UCSD-AML1 (cell line): ENCODE data around the gene RNF39.
"Not testable (repeated sequence)": the region's sequence is repeated elsewhere in the genome, so short reads cannot be mapped to it uniquely, and the experiment has no call there.

Source experiments
- DNase-seq: peaks from one replicate; lab custom pipeline; 2025; ENCODE audit not compliant: unreplicated experiment; lab: John Stamatoyannopoulos, UW

RNF39 gene

DNA sequence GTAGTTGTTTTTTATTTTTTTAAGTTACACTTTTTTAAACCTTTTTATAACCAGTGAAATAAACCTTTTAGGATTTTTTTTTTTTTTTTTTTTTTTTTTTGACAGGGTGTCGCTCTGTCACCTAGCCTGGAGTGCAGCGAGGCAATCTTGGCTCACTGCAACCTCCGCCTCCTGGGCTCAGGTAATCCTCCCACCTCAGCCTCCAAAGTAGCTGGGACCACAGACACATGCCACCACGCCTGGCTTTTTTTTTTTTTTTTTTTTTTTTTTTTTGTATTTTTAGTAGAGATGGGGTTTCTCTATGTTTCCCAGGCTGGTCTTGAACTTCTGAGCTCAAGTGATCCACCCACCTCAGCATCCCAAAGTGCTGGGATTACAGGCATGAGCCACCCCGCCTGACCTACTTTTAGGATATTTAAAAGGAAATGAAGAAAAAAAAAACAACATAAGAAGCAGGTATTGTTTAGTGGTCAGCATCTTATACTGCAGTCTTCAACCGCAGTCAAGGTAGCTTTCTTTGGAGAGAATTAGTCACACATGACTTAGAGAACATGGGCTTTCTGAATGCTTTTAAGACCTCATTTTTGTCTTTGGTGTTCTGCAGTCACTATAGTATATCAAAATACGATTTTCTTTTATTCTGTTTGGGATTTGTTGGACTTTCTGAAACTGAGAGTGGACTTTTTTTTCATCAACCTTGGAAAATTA lies 12.9 kb downstream of the RNF39 start:
- DNase-seq = no peak

GRCh38 chr6:30061858-30062458 lies 13.6 kb downstream of the RNF39 start:
- DNase-seq = no peak

- peak; percentile 90 for DNase-seq
These were observed 14.3 kb downstream of the RNF39 start, which contains the start of gene POLR1H for GRCh38 chr6:30061092-30061857. TSS of gene POLR1H (plus strand) at chr6:30061265. CDS start at chr6:30061525, 260 bp downstream.

DNA sequence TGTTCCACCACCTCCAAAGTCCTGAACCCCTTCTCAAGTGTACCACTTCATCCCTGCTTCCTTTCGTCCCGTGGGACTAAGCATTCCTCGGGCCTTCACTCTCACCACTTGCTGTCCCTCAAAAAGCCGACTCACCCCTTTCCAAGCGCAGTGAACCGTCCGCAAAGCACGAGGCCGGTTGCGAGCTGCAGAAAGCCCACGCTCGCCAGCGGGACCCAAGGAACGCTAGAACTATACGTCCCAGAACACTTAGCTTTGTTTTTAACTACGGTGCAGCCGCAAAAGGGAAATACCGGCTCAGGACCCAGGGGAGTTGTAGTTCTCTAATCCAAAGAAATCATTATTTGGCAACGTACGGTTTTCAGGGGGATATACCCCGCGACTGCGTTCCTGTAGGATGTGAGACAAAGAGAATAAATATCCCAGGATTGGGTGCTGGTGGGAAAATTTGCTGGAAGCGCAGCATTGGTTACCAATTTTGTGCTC lies 14.9 kb downstream of the RNF39 start:
- peak; percentile 52 for DNase-seq

DNA sequence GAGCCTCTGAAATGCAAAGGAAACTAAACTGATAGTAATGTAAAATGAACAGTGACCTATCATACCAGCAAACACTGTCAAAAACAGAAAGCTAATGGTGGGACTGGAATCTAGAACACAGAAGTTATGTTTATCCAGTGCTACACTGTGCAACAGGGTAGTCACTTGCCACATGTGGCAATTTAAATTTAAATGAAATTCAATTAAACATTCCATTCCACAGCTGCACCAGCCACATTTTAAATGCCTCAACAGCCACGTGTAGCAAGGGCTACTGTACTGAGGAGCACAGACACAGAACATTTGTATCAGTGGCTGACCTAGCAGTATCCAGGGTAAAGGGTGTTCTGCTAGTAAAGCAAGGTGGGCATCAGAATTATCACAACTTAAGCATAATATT lies 20.1 kb downstream of the RNF39 start:
- no peak for DNase-seq

GRCh38 chr6:30053682-30054081 lies 21.9 kb downstream of the RNF39 start:
- DNase-seq = no peak

DNA sequence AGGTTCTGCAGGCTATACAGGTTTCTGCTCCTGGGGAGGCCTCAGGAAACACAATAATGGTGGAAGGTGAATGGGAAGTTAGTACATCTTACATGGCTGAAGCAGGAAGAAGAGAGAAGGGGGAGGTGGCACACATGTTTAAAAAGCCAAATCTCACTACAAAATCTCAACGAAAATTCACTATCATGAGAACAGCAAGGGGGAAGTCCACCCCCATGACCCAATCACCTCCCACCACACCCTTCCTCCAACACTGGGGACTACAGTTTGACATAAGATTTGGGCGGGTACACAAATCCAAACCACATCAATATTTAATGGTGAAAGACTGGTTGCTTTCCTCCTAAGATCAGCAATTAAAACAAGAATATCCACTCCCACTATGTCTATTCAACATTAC lies 28.3 kb downstream of the RNF39 start:
- DNase-seq = no peak

GRCh38 chr6:30044630-30045029 lies 30.9 kb downstream of the RNF39 start:
- no peak for DNase-seq

GRCh38 chr6:30043744-30044143 lies 31.8 kb downstream of the RNF39 start:
- DNase-seq = no peak

- DNase-seq = no peak
These were observed 32.7 kb downstream of the RNF39 start for GRCh38 chr6:30042914-30043313.

DNA sequence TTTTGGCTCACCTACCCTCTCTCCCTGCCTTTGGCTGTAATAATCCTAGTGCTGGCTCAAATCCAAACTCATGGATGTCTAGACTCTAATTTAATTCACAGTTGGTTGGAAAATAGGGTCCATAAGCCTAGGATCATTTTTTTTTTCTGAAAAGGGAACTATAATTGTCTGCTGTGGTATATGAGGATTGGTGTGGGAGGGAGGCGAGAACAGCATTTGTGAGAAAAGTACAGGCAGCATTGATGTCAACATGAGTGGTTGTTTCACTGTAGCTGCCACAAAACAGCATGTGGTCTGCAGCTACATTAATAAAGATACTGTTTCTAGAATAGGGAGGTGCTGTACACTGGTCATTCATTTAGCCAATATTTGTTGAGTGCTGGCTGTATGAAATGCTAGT lies 33.1 kb downstream of the RNF39 start:
- DNase-seq = no peak

- no peak for DNase-seq
These were observed 33.7 kb downstream of the RNF39 start for GRCh38 chr6:30041821-30042220.

DNA sequence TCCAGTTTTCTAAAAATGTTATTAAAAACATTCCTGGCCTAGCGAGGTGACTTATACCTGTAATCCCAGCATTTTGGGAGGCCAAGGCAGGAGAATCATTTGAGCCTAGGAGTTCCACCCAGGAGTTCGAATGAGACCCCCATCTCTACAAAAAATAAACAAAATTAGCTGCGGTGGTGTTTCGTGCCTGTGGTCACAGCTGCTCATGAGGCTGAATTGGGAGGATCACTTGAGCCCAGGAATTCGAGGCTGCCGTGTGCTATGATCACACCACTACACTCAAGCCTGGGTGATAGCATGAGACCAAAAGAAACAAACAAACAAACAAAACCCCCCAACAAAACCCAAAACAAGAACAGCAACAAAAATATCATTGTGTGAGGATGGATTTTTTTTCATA lies 34.3 kb downstream of the RNF39 start:
- DNase-seq = no peak

- no peak for DNase-seq
These were observed 38.3 kb downstream of the RNF39 start for GRCh38 chr6:30037182-30037788.

DNA sequence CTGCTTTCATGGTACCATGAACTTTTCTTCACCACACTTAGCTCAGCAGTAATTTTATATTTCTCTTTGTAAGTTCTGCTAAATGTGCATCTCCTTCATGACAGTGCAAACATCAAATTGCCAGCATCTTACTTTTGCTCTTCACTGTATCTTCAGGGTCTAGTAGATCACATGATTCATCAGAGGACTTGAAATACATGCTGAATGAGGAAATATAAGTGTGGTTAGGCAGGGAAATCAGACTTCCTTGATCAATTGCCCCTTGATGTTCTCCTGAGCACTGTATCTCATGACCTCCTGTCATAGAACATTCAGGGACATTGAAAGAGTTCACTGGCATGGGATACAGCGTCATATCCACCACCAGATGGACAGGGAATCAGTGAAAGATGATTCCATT lies 39.8 kb downstream of the RNF39 start:
- DNase-seq = no peak

DNA sequence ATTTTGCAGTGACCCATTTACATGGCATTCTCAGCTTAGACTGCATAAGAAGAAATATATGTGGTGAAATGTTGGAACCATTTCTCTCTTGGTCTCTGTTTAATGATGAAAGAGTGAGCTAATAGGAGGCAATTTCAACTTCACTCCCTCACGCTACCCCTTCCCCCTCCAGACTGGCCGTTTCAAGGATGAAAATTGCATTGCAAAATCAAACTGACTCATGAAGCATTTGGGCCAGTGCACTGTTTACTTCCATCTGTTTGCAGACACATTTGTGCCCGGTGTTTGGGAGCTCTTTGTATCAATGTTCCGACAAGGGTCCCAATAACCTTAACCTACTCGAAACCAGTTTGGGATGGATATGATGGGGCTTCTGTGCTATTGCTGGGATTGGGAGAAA lies 42.1 kb downstream of the RNF39 start:
- DNase-seq = not testable (repeated sequence)

- no peak for DNase-seq
These were observed 44.2 kb downstream of the RNF39 start for GRCh38 chr6:30031381-30031780.

DNA sequence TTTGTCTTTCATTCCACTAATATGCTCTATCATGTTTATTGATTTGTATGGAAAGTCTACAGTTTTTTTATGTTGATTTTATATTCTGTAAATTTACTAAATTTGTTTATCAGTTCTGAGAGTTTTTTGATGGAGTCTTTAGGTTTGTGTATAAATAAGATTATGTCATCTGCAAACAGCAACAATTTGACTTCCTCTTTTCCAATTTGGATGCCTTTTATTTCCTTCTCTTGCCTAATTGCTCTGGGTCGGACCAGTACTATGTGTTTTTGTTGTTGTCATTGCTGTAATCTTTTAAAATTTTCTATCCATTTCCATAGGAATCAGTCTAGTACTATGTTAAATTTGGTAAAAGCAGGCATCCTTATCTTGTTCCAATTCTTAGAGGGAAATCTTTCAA lies 46.0 kb downstream of the RNF39 start:
- DNase-seq = no peak

DNA sequence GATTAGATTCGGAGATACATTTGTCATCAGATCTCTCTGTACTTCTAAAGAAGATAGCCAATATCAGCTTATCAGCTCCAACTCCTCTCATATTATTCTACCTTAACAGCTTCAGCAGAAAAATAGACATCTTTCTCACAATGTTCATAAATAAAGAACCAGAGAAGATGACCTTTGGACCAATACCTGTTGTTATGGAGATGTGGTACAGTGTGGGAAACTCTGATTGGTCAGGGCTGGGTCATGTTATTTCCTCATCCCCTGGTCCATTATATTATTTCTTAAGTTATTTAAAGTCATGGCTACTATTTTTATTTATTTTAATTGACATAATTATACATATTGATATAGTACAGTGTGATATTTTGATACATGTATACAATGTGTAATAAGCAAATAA lies 50.4 kb downstream of the RNF39 start:
- no peak for DNase-seq

- not testable (repeated sequence) for DNase-seq
These were observed 52.9 kb downstream of the RNF39 start for GRCh38 chr6:30022712-30023111.

DNA sequence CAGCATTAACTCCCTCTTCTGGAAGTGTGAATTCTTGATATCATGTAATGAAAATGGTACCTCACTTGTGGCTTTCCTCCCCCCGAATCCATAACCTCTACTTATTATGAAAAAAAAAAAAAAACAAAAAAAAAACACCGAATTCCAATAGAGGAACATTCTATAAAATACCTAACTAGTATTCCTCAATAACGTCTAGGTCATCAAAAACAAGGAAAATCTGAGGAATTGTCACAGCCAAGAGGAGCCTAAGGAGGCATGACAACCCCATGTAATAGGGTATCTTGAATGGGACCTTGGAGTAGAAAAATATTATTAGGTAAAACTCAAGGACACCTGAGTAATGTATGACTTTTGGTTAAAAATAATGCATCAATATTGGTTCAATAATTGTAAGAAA lies 53.4 kb downstream of the RNF39 start:
- DNase-seq = no peak

DNA sequence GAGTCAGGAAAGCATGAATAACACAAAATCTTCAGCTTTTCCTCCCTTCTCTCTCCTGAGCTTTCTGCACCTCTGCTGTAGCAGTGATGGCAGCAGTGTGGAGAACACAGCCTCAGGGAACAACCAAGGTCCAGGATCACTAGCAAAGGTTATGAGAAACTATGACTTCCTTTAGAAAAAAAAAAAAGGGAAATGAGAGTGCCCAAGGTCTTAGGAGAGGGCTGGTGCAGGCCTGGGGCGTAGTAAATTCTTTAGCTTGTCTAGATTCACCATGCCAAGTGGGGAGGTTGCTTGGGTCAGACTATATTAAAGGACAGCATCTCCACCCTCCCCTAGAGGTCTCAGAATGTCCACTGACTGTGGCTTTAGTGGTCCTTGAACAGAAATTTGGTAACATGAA lies 54.9 kb downstream of the RNF39 start:
- no peak for DNase-seq
